Stimulated activated CD4-positive, alpha-beta T cell treated with anti-CD3 and anti-CD28 coated beads, Interleukin-1b, Interleukin-23, amount 100 ng/mL, for 1 hour (primary cell): ENCODE measurements around the gene TTC9B.
"Not testable (repeated sequence)": the region's sequence is repeated elsewhere in the genome, so short reads cannot be mapped to it uniquely, and the experiment has no call there.

Experiments
- DNase-seq, 2 donors: peaks; one replicate each; pipeline ENCODE4 v3.0.0-alpha.2; 2020; ENCODE audit warnings: low read depth in 2 of 2

The TTC9B gene

DNA sequence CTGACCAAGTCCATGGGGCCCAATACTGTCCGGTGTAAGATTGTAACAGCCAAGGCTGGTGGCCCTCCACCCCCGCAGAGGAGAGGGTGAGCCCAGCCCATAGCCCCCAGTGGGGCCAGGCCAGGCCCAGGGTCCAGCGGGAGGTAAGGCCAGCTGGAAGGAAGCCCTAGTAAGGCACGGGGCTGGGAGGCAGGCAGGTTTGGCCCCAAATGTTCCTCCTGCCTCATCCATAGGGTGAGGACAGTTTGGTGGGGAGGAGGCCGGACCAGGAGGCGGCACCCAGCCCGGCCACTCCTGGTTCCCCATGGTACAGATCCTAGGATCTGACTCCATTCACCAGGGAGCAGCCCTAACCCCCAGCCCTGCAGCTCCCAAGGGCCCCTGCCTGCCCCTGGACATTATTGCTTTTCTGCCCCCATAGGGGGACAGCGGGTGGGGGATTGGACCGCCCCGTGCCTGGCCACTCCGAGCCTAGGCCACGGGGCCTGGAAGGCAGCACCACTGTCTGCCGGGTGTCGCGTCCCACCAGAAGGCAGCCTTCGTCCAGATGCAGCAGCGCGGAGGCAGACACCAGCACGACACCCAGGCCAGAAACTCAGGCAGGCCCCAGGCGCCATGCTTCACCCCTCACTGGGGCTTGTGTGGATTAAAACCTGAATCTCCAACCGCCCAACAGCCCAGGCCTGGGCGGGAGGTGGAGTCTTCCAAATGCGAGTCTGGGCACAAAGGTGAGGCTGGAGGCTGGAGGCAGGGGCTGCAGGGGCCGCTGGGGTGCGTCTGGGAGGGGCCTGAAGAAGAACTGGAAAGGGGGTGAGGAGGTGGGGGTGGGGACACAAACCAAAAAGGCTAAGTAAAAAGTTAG is 15.0 kb upstream of the TTC9B start:
- no peak for DNase-seq

DNA sequence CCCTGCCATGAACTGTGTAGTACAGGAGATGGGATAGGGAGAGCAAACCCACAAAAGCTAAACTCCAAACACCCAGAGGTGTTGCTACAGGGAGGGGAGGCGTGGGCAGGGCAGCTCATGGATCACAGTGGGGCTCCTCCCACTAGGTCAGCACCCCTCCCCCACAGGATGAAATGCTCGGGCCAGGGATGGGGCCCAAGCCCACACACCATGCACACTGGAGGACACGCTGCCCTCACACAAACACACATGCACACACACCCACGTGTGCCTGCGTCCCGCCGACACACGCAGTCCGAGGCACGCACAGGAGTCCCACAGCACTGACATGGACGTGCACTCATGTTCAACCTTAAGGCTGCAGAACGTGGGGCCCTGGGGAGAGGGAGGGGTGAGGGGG is 14.3 kb upstream of the TTC9B start:
- no peak for DNase-seq

DNA sequence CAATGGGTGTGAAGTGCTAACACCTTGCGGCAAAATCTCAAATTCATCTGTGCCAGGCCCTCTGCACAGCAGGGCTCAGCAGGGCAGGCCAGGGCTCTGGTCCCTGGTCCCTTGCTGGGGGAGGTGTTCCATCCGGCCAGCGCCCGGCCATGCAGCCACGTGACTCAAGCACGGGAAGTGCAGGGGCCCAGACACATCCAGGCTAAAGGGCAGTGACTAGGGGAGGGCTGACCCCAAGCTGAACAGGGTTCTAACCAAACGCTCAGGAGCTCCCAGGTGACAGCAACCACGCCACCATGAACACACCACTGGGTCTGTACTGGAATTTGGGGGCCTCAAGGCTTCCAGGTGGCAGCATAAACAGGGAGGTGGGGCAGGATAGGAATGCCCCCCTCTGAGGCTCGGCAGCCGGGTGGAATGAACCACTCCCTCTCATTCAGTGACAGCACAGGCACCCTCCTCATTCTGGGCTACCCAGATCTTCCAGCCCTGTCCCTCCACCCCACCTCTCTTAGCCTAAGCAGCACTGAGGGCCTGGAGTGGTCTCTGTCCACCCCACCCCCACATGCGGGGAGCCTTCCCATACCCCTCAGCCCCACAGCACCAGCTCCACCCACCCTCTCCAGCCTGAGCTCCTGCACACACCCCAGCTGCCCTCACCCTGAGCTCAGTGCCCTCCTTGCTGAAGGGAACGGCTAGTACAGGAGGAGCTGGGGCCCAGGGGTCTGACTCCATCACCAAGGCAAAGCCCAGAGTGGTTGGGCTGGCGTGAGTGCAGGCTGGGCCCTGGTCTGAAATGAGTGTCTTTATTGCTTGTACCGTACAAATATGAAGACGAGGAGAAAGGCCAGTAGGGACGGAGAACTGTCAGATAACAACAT is 13.6 kb upstream of the TTC9B start:
- DNase-seq, result no peak

DNA sequence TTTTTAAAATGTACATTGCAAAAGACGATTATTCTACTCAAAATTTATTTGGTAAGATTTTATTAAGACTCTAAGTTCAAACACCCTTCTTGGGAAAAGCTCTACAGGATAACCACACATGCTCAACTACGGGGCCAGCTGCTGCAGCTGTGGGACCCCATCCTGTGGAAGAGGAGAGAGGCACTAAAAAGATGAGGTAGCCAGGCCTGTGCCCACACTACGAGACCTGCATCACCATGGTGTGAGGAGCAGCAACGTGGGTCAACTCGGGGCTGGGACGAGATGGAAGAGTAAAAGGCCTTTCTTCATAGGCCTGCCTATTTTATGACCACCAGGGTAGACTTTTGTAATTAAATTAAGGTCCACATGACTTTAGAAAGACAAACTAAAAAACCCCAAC is 12.9 kb upstream of the TTC9B start:
- DNase-seq, result no peak

DNA sequence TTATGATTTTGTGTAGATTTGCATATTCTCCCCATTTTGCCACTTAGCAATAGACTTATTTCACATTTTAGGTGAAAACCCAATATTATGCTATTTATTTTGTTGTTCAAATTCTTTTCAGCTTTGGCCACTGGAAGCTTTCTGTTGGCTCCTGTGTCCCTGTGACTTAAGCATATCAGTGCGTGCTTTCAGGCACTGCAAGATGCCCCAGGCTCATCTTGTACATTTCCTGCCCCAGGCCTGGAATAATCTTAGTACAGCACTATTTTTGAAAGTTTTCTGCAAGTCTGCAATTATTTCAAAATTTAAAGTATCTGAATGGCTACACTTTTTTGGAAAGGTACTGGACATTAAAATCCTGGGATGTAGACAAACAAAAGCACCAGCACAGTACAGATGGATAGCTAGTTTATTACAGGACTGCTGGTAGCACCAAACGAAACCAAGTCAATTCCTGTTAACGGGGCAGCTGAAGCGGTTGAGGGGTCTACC is 11.8 kb upstream of the TTC9B start:
- no peak for DNase-seq

DNA sequence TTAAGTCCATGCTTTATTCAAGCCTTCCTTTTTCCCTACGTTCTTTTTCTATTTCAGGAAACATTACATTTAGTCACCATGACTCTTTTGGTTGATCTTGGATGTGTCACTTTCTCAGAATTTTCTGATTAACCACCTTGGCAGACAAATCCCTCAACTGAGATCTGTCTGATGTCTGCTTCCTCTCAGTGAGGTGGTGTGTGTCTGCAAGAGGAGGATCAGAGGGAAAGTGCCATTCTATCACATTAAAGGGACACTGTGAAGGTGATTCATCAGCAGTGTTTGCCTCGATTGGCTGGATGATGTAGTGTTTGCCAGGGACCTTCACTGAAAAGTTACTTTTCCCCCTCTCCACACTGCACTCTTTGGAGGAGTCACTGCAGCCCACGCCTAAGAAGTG is 11.3 kb upstream of the TTC9B start:
- DNase-seq, result no peak

DNA sequence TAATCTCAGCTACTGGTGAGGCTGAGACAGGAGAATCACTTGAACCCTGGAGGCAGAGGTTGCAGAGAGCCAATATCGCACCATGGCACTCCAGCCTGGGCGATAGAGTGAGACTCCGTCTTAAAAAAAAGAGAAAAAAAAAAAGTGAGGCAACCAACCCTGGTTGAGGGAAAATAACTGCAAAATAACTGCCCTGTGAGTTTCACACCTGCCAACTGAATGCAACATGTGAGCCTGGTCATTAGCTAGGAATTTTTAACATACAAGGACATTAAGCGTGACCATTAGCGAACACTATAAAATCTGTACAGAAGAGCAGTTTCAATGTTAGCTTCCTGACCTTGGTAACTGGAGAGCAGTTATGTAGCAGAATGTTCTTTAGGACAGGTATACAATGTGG is 10.7 kb upstream of the TTC9B start:
- DNase-seq, result no peak

DNA sequence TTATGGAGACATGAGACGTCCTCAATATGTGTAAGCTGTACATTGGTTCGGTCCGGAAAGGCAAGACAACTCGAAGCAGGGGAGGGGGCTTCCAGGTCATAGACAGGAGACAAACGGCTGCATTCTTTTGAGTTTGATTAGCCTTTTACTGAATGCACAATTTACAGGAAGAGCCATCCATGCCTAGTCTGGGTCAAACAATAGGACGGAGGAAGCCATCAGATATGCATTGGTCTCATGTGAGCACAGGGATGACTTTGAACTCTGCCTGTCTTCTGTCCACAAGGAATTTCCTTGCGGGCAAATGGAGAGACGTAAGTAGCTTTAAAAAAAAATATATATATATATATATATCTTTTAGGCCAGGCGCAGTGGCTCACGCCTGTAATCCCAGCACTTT is 10.2 kb upstream of the TTC9B start:
- no peak for DNase-seq

DNA sequence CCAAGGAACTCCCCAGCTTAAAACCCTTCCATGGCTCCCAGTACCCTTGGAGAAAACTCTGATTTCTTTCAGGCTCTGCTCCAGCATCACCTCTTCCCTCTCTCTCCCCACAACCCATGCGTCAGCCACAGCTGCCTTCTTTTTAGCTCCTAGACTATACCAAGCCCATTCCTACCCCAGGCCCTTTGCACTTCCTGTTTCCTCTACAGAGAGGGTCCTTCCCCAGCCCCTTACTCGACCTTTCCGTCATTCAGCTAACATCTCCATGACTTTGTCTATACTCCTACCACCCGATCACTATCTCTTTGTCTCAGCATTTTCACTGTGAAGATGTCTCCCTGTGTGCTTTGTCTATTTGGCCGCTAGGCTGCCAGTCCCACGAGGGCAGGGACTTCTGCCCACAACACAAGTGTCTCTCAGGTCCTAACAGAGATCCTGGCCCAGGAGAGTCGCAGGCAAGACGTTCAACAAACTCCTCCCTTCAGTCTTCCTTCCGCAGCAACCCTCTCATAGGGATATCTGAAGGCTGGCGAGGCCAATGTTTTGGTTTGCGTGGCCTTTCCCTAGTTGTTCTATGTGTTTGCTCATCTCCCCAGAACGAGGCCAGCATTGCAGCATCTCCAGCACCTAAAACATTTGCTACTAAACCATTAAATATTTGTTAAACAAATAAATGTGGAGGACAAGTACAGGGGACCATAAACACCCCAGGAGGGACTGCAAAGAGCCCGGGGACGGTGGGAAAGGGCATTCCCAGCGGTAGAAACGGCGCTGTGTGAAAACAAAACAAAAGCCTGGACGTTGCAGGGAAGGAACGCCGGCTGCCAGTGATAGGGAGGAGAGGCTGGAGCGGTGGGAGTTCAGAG is 7.5 kb upstream of the TTC9B start:
- DNase-seq, result no peak

DNA sequence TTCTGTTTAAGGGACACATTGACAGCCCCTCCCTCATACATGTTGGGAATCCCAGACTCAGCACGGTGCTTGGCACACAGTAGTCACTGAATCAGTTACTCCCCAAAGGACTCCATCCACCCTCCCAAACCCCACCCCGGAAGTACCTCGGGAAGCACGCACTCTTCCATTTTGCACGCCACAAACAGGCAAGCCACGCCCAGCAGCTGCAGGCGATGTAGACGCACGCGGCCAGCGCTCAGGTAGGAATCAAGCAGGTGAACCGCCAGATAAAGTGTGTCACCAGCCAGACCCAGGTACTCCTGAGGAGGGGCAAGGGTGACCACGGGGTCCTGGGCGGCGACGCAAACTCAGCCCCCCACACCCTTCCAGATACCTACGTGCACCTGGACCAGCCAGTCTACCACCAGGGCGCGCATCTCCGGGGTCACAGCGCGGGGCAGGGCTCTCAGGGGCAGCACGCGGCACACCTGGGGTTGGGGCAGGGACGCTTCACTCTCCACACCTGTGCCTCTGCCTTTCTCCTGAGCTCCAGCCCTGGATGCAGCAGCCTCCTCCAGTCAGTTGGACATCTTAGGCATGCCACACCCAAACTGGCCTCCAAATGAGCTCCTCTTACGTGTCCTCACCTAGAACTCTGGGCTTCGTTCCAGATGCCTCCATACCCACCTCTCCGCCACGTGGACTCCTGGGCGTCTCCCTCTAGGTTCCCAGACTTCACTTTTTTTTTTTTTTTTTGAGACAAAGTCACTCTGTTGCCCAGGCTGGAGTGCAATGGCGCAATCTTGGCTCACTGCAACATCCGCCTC is 6.4 kb upstream of the TTC9B start:
- no peak for DNase-seq

DNA sequence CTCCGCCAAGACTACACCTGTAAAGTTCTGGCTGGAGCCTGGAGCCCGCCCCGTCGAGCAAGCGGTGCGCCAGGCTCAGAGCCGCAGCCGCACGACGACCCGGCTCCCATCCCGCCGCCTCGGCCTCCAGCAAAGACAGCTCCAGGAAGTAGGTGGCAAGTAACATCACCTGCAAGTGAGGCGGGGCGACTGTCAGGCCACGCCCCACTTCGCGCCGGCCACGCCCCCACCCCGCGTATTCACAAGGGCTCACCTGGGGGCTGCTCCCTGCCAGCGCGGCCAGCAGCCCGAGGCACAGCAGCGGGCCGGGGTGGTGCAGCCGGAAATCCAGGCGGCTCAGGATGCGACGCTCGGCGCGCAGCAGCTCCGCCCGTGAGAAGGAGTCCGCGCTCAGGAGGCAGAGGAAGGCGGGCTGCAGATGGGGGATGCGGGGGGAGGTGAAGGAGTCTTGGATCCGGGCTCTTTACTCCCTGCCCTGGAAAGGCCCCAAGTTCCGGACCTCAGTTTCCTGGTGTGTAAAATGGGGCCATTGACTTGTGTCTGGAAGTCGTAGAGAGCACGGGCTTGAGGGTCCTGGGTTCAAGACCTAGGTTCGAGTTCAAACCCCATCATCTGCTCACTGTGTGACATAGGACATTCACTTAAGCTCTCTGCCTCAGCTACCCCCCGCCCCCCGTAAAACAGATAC is 5.1 kb upstream of the TTC9B start:
- DNase-seq, result peak in 1 of 2 donors; percentile 14

DNA sequence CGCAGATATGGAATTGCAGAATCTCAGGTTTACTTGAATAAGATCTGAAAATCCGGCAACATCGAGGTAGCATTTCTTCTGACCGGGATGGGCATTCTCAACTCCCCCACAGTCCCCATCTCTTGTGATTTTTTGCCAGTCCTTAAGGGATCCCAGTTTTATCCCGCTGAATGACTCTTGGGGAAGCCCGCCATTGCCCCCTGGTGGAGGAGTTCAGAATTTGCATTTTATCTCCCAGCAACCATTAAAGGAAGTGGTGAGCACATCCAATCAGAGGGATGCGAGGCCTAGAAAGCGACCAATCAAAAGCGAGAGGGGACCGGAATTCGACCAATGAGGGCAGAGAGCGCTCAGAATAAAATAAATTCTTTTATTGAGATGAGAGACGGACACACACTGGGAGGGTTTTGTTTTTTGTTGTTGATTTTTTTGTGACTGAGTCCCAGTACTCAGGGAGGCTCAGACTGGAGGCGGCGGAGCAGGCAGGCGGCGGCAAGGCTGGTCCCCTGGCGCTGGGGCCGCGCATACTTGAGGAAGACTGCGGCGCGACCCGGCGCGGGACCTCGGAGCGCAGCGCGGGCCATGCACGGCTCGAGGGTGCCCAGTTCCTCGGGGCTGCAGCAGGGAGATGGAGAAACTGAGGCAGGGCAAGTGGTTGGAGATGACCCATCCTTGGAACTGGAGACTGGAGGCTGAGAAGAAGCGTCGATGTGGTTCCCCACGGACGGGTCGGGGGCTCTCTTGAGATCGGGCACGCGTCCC is 3.9 kb upstream of the TTC9B start:
- DNase-seq, result peak; percentile 34 to 50

DNA sequence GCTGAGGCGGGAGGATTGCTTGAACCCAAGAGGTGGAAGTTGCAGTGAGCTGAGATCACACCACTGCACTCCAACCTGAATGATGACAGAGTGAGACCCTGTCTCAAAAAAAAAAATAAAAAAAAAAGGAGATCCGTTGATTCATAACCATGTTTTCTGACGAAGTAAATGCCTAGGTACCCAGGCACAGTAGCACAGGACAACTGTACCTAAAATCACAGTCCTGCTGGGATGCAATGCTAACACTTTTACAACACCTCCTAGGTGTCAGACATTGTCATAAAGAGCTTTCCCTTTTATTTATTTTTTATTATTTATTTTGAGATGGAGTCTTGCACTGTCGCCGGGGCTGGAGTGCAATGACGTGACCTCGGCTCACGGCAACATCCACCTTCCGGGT is 2.5 kb upstream of the TTC9B start:
- DNase-seq, result no peak

DNA sequence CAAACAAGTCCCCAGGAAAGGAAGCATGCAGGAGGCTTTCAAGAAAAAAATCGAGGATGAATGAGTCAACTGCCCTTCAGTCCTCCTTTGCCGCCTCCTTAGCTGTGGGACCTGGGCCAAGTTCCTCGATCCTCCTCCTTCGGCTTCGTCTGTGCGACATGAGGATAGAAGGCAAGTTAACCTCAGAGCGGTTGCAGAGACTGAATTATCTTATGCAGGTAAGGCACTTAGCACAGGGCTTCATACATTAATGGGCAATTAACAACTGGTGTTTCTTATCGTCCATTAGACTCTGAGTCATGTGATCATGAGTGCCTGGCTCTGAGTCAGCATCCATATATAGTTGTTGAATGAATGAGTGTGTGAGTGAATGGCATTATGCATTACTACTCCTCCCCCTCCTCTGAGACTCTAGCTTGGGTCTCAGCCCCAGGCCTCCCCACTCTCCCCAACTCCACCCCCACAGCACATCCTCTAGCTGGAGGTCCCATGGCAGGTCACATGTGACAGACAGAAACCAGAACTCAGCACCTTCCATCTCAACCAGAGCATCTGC is 1.6 kb upstream of the TTC9B start:
- DNase-seq, result no peak

DNA sequence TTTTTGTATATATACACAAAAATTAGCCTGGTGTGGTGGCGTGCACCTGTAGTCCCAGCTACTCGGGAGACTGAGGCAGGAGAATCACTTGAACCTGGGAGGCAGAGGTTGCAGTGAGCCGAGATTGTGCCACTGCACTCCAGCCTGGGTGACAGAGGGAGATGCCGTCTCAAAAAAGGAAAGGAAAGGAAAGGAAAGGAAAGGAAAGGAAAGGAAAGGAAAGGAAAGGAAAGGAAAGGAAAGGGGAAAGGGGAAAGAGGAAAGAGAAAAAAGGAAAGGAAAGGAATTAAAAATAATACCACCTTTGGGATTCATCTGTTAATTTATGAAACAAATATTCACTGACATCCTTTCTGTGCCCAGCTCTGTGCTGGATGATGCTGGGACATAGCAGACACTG is 845 bp upstream of the TTC9B start:
- not testable (repeated sequence) for DNase-seq

DNA sequence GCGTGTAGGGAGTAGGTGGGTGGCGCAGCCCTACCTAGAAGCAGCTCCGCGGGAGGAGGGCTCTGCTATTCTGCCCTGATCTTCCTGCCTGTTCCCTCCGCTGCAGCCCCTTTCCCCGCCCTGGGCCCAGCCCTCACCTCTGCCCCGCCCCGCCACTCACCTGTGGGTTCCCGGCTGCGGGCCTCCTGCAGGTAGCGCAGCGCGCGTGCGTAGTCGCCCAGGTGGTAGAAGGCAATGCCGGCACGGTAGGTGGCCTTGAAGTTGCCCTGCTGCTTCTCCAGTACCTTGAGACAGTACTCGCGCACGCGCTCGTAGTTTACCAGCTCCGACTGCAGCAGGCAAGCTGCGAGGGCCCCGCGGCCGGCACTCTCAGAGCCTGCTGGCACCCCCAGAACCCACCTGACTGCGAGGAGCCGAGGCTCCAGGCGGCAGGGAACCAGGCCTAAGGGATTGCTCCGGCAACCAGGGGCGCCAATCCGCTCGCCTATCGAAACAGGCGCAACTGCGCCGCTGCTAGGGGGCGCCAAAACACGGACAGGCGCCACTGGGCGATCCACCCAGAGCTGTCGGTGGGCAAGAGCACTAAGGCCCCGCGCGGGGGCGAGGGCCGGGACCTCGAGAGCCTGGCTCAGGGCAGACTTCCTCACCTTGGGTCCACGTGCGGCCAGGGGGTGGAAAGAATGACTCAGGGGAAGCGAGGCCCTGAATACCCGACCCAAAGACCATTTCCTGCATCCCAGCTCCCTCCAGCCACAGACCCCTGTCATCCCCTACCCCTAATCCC is 965 bp downstream of the TTC9B start:
- DNase-seq, result no peak

DNA sequence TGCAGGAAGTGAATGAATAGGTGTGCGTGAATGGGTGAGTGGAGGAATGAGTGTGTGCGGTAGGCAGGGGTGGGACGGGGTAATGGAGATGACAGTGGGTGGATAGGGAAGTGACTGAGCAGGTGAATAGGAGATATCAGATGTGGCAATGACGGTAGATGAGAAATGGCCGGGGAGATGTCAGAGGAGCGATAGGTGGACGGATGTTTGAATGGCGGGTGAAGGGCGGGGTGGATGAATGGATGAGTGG is 1.5 kb downstream of the TTC9B start:
- DNase-seq, result no peak

DNA sequence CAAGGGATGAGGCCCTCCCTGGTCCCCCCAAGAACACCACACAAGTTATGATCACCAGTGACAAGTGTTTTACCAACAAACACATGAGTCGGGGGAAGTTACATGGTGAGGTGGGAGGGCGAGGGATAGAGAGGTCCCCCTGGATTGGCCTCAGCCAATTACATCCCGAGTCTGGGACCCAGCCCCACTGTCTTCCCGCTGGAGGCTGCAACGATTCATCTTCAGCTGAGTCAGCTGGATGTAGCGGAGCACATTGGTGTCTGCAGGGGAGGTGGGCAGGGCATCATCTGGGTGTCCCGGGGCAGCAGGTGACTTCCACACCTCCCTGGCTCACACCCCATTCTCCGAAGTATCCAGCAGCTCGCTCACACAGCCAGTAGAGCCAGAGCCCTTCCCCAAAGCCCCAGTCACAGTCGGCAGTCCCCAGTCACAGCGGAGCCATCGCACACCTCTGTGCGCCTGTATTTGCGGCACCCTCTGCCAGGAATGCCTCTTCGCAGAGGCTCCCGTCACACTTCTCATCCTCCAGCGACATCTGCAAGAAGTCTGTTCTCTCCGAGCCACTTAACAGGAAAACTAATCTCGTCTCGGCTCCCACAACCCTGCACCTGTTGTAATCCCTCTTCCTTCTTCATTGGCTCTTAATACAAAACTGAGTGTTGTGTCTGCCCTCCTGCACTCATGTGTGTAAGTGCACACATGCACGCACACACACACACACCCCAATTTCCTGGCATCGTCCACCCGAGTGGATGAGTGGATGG is 2.0 kb downstream of the TTC9B start:
- no peak for DNase-seq
